Amygdala (tissue), 56 donors: Measurements from ENCODE around the gene CAMKK2.
"Not testable (repeated sequence)": the region's sequence is repeated elsewhere in the genome, so short reads cannot be mapped to it uniquely, and the experiment has no call there.

Source experiments
- DNase-seq, 56 donors: peaks; one replicate each; lab custom pipeline; 2025; lab: John Stamatoyannopoulos, UW

The CAMKK2 gene

GRCh38 chr12:121209221-121209620 lies 87.3 kb downstream of the CAMKK2 start:
- DNase-seq = no peak

GRCh38 chr12:121208571-121208970 lies 87.9 kb downstream of the CAMKK2 start:
- not testable (repeated sequence) for DNase-seq

DNA sequence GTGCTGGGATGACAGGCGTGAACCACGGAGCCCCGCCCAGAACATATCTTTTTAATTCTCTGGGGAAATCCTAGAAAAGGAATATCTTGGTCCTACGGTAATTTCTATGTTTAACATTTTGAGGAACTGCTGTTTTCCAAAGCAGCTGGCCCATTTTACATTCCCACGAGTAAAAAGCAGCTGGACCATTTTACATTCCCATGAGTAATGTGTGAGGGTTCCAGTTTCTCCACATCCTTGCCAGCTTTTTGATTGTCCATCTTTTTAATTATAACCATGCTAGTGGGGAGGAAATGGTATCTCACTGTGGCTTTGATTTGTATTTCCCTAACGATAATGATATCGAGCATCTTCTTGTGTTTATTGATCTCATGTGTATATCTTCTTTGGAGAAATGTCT lies 91.0 kb downstream of the CAMKK2 start:
- no peak for DNase-seq

DNA sequence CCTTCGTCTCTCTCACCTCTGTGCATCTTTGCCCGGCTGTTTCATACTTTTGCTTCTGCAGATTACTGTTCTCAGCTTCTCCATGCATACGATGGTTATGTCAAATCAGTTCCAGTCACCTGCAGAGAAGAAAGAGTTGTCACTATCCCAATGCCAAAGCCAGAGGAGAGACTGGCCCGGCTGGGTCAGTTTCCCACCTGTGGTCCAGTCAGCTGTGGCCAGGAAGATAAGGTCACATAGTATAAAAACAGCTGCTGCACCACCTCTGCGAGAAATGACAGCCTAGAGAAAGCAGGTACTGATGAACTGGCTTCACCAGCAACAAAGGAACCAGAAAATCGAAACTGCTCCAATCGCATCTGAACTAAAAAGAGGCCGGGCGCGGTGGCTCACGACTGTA lies 93.0 kb downstream of the CAMKK2 start:
- DNase-seq = no peak

DNA sequence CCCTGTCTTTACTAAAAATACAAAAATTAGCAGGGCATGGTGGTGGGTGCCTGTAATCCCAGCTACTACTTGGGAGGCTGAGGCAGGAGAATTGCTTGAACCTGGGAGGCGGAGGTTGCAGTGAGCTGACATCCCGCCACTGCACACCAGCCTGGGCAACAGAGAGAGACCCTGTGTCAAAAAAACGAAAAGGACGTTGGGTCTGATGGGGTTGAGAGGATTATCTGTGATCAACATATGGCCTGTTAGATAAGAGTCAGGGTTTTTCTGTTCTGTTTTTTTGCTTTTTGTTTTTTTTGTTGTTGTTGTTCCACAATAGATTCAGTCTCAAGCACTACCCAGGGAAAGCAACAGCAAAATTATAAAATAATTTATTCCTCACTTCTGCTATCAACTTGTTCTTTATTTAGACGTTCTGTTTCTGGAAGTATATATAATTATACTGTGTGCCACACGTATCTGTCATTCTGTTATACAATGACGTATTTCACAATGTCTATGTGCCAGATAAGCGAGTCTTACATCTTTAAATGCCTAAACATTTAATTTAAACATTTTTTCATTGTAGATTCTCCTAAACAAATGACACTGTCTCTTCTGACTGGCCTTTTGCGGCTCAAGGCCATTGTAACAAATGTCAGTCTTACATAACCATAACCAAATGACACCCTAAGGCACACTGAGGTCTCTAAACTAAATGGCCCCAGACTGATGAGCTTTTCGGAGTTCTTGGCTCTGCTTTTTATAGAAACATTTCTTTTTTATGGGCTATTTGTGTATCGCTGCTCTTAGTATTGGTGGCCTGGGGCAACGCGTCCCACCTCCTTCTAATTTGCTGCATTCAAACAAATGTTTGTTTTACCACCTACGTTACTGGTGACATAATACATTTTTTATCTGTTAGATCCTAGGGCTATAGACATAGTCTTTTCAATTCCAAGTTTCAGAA lies 93.8 kb downstream of the CAMKK2 start:
- DNase-seq = peak in 1 of 56 donors; percentile 5

DNA sequence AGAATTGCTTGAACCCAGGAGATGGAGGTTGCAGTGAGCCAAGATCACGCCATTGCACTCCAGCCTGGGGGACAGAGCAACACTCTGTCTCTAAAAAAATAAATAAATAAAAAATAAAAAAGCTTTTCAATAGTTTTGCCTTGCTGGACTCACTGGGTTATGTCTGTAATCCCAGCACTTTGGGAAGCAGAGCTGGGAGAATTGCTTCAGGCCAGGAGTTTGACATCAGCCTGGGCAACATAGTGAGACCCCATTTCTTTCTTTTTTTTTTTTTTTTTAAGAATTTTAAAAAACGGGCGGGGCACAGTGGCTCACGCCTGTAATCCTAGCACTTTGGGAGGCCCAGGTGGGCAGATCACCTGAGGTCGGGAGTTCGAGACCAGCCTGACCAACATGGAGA lies 95.4 kb downstream of the CAMKK2 start:
- DNase-seq = not testable (repeated sequence)

GRCh38 chr12:121198949-121199348 lies 97.6 kb downstream of the CAMKK2 start:
- no peak for DNase-seq

DNA sequence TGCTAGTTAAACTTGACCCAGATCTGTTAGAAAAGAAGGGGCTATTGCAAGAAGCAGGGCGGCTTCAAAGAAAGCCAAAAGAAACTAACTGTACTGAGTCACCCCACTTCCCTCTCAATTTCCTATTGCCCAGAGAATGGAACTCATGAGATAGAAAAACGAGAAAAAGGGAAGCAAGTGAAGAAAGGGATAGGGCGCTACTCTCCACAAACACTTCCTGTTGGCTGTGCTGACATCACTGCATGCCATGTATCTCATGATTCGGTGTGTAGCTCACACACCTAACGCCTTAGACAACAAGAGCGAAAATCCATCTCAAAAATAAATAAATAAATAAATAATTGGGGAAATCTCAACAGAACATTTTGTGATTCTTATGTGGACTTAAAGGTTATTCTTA lies 99.6 kb downstream of the CAMKK2 start:
- peak in 3 of 56 donors; percentile 1 to 34 (median 23) for DNase-seq

- DNase-seq = no peak
Measured at GRCh38 chr12:121191151-121191550, 105.4 kb downstream of the CAMKK2 start.

DNA sequence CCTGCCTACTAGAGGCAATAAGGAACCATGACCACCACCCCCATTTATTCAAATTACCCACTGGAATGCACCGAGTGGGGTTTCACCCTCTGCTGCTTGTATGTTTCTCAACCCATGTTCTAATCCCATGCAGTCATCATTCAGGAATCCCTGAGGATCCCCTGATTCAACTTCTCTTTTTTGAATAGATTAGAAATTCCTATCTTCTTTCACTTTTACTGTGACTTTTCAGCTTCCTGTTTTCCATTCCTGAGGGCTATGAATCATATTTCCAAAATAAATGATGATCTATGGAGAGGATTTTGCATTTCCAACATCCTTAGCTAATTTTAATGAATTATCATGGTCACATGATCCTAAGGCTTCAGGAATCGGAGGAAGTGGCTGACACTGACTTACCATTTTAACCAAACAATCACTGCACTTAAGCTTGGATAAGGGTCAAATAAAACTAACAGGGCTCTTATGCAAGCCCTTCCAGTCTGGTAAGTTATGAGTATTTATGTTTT lies 105.9 kb downstream of the CAMKK2 start:
- no peak for DNase-seq

DNA sequence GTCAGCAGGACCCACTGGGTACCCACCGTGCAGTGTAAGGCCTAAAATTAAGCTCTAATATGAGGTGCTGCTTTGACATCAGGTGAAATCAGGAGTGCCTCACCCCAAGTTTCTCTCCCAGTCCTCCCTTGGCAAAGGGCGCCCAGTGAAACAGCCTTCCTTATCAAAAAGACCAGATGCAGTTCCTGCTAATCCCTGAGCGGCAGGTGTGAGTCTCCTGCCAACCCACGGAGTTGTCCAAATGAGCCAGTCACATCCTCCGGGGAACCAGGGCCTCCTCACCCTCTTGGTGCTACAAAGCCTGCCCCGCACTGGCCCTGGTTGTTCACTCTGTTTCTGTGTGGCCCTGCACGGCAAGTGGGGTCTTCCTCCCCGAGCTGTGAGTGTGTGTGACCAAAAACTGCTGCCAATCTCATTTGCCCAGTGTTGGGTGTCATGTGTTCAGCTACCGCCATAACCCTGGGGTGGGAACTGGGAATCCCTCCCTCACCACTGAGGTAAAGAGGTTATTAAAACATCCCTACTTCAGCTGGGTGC lies 106.8 kb downstream of the CAMKK2 start:
- DNase-seq = no peak

DNA sequence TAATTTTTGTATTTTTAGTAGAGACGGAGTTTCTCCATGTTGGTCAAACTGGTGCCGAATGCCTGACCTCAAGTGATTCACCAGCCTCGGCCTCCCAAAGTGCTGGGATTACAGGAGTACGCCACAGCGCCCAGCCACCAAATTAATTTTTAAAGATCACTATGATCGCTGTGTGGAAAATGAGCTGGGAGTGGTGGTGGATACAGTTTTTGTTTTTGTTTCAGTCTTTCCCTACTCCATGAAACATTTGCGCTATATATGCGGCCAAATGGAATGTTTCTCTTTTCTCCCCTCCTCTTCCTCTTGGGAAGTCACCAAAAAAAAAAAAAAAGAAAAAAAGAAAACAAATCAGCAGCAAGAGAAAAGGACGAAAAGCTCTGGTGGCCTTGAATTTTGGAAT lies 107.4 kb downstream of the CAMKK2 start:
- DNase-seq = no peak

- no peak for DNase-seq
Measured at GRCh38 chr12:121188227-121188626, 108.3 kb downstream of the CAMKK2 start.
